Measurements from ENCODE around the gene MPZL3. TPM values are rescaled to one million over a fixed set of nuclear protein-coding genes. Genes with fewer than 3 reads are reported as not detected.

MPZL3 gene
- total RNA-seq, 6 experiments from 2014 or later = 2.7 to 9.3 (median 6.8) TPM

DNA sequence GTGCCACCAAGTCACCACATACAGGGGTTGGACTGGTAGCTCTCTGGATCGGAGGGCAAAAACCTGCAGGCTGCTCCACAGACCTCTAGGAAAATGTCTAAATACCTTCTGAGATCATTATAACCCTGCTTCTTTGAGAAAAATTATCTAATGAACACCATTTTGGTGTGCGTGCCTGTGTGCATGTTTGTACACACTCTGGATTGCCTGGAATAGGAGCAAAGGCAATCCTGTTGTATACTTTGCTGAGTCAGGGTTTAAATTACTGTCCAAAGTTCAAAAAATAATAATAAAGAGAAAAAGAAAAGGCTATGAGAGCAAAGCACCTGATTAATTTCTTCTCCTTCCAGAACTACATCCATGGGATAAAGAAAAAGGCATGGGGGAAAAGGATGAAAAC is 38.4 kb downstream of the MPZL3 start:
- no peaks in the 10 kb centered on the region for H3K27me3 ChIP-seq
- H3K4me1 ChIP-seq = peaks cover 0 to 29% (median 12%) of the 10 kb centered on the region in 4 donors
- peak overlapping the region in 2 of 3 donors; percentile 21 to 45 for H3K27ac ChIP-seq
- 43% methylated on average over 1 of the region's 2 CpGs for WGBS (ENCODE audit: insufficient coverage, low coverage, low lambda C conversion rate, missing lambda C conversion rate)
- no peaks in the 10 kb centered on the region for H3K9me3 ChIP-seq
- ATAC-seq = peak in 2 of 4 donors; percentile 18 to 26
- intact Hi-C loops (cut with DNase I) = no loop called here
- H3K36me3 ChIP-seq = no peaks in the 10 kb centered on the region
- no peak for TF ChIP-seq POLR2A (IDR thresholded peaks at IDR 0.05)
- TF ChIP-seq, protein P1, sequence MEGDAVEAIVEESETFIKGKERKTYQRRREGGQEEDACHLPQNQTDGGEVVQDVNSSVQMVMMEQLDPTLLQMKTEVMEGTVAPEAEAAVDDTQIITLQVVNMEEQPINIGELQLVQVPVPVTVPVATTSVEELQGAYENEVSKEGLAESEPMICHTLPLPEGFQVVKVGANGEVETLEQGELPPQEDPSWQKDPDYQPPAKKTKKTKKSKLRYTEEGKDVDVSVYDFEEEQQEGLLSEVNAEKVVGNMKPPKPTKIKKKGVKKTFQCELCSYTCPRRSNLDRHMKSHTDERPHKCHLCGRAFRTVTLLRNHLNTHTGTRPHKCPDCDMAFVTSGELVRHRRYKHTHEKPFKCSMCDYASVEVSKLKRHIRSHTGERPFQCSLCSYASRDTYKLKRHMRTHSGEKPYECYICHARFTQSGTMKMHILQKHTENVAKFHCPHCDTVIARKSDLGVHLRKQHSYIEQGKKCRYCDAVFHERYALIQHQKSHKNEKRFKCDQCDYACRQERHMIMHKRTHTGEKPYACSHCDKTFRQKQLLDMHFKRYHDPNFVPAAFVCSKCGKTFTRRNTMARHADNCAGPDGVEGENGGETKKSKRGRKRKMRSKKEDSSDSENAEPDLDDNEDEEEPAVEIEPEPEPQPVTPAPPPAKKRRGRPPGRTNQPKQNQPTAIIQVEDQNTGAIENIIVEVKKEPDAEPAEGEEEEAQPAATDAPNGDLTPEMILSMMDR (IDR thresholded peaks at IDR 0.05) = no peak
- DNase-seq = no peak
- no peak overlapping the region for H3K4me3 ChIP-seq

DNA sequence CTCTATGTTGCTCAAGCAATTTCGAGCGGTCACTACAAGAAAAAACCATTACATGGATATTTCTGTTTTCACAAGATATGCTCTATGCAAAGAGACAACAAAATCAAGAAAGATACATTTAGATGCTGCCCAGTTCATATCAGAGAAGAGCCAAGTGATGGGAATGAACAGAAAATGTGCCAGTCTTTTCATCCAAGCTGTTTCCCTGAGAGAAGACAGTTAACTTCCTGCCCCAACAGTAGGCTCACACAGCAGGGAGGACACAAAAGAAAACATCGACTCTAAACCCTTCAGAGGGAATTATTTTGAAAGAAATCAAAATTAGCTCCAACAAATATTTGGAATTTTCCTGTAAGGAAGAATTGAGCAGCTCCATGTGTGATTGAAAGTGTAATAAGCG is 39.0 kb downstream of the MPZL3 start:
- no peak for ATAC-seq
- no peaks in the 10 kb centered on the region for H3K9me3 ChIP-seq
- 81% methylated on average over 4 of the region's 4 CpGs for WGBS (ENCODE audit: insufficient coverage, low coverage, low lambda C conversion rate, missing lambda C conversion rate)
- TF ChIP-seq, protein P1 (IDR thresholded peaks at IDR 0.05) = no peak
- TF ChIP-seq POLR2A (IDR thresholded peaks at IDR 0.05) = no peak
- H3K4me3 ChIP-seq = no peak overlapping the region
- H3K4me1 ChIP-seq = peaks cover 0 to 29% (median 12%) of the 10 kb centered on the region in 4 donors
- H3K27ac ChIP-seq = peak overlapping the region in 1 of 3 donors; percentile 45
- no peaks in the 10 kb centered on the region for H3K36me3 ChIP-seq
- intact Hi-C loops (cut with DNase I) = no loop called here
- no peak for DNase-seq
- H3K27me3 ChIP-seq = no peaks in the 10 kb centered on the region

DNA sequence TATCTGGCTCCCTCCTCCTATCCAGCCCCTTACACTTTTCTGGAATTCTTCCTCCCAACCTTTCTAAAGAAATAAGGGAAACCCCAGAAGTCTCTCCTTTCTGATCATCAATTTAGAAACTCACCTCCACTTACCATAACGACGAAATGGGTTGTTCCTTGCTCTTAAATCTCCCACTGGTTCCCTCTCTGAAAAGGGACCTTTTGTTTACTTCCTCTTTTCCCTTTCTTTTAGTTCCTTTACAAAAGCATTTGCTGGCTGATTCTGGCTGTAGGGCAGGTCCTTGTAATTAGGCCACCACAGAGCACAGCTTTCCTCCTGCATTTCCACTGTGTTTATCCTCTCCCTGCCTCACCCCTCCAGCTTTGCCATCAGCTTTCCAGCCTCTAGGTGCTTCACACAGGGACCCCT is 39.4 kb downstream of the MPZL3 start:
- no peak for DNase-seq
- Histone ChIP-seq H3K4me3 (no peak overlapping the region), H3K4me1 (peaks cover 0 to 29% (median 12%) of the 10 kb centered on the region in 4 donors), H3K9me3 (no peaks in the 10 kb centered on the region), H3K27ac (peak overlapping the region in 2 of 3 donors; percentile 31 to 35), H3K36me3 (no peaks in the 10 kb centered on the region), H3K27me3 (no peaks in the 10 kb centered on the region)
- TF ChIP-seq, protein P1 (IDR thresholded peaks at IDR 0.05) = no peak
- no peak for TF ChIP-seq POLR2A (IDR thresholded peaks at IDR 0.05)
- peak in 2 of 4 donors; percentile 15 to 30 for ATAC-seq
- intact Hi-C loops (cut with DNase I) = no loop called here
- 69% methylated on average over 2 of the region's 2 CpGs for WGBS (ENCODE audit: insufficient coverage, low coverage, low lambda C conversion rate, missing lambda C conversion rate)

DNA sequence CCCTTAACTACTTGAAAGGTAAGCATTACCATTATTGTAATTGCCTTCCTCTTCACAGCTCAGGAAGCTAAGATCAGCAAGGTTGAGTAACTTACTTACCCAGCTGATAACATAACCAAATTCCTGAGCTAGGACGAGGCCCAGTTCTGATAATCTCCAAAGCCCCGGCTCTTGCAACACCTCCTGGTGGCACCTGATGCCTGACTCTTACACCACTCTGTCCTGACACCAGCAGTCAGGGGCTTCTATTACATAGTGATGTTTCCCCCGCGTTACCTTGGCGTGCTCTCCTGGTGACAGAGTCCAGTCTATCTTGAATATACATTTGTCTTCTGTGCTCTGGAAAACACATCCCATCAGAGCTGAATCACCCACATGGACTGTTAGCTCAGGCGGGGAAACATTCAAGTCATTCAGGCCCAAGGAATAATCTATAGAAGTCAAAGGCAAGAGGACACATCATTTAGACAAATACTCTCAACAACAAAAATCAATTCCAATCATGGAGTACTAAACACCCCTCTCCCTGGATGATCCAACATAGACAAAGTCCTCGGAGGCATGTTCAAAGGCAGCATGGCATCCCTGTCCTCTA is 39.9 kb downstream of the MPZL3 start:
- no peaks in the 10 kb centered on the region for H3K36me3 ChIP-seq
- no peaks in the 10 kb centered on the region for H3K27me3 ChIP-seq
- peak; percentile 70 to 80 (median 75) for DNase-seq
- H3K27ac ChIP-seq = peak overlapping the region in 2 of 3 donors; percentile 35 to 48
- TF ChIP-seq, protein P1 (IDR thresholded peaks at IDR 0.05) = peak in 1 of 4 donors; percentile 7
- TF ChIP-seq POLR2A (IDR thresholded peaks at IDR 0.05) = no peak
- ATAC-seq = peak; percentile 84 to 89 (median 87)
- H3K4me3 ChIP-seq = no peak overlapping the region
- H3K9me3 ChIP-seq = no peaks in the 10 kb centered on the region
- H3K4me1 ChIP-seq = peaks cover 0 to 29% (median 12%) of the 10 kb centered on the region in 4 donors
- 24% methylated on average over 7 of the region's 7 CpGs for WGBS (ENCODE audit: insufficient coverage, low coverage, low lambda C conversion rate, missing lambda C conversion rate)
- intact Hi-C loops (cut with DNase I) = no loop called here
